Stimulated activated CD8-positive, alpha-beta memory T cell treated with anti-CD3 and anti-CD28 coated beads, Interleukin-12 subunit alpha, Interleukin-12 subunit beta, amount 100 ng/mL, for 24 hours (primary cell): ENCODE measurements around the gene MYO1G.
"Not testable (repeated sequence)": the region's sequence is repeated elsewhere in the genome, so short reads cannot be mapped to it uniquely, and the experiment has no call there.

Source experiments
- DNase-seq: peaks from one replicate; pipeline ENCODE4 v3.0.0-alpha.2; 2020; ENCODE audit errors: extremely low read depth

The MYO1G gene

GRCh38 chr7:44978511-44979366, at the start of gene MYO1G:
TSS of gene MYO1G (minus strand) at chr7:44979015. CDS start at chr7:44978961, 54 bp downstream.
- peak; percentile 71 for DNase-seq

- no peak for DNase-seq
These were observed 49.5 kb upstream of the MYO1G start for GRCh38 chr7:45028138-45028919.

- DNase-seq: no peak
These were observed 48.9 kb upstream of the MYO1G start for GRCh38 chr7:45027774-45028114.

- no peak for DNase-seq
These were observed 48.4 kb upstream of the MYO1G start for GRCh38 chr7:45026984-45027773.

- no peak for DNase-seq
These were observed 47.2 kb upstream of the MYO1G start for GRCh38 chr7:45026013-45026412.

GRCh38 chr7:45025473-45025872, 46.7 kb upstream of the MYO1G start:
- not testable (repeated sequence) for DNase-seq

GRCh38 chr7:45024126-45024744, 45.4 kb upstream of the MYO1G start:
- DNase-seq: no peak

GRCh38 chr7:45021604-45022296, 42.9 kb upstream of the MYO1G start:
- no peak for DNase-seq

- DNase-seq: no peak
These were observed 42.1 kb upstream of the MYO1G start for GRCh38 chr7:45020915-45021314.

- no peak for DNase-seq
These were observed 38.4 kb upstream of the MYO1G start for GRCh38 chr7:45017253-45017652.

GRCh38 chr7:45015313-45015712, 36.5 kb upstream of the MYO1G start:
- DNase-seq: no peak

- no peak for DNase-seq
These were observed 34.7 kb upstream of the MYO1G start for GRCh38 chr7:45013465-45013967.

GRCh38 chr7:45007571-45008328, 28.9 kb upstream of the MYO1G start:
- DNase-seq: no peak

GRCh38 chr7:45007106-45007505, 28.3 kb upstream of the MYO1G start:
- DNase-seq: no peak

GRCh38 chr7:45003789-45004188, 25.0 kb upstream of the MYO1G start:
- DNase-seq: no peak

GRCh38 chr7:45001826-45002225, 23.0 kb upstream of the MYO1G start:
- DNase-seq: no peak

GRCh38 chr7:45001138-45001694, 22.4 kb upstream of the MYO1G start:
- DNase-seq: no peak

GRCh38 chr7:45000093-45001032, 21.5 kb upstream of the MYO1G start, which contains the start of gene CCM2:
TSS of gene CCM2 (plus strand) at chr7:45000201. CDS start at chr7:45000334, 133 bp downstream.
- DNase-seq: no peak
